HG03342 (cell line): ENCODE results near the gene KNDC1.
"Not testable (repeated sequence)": the region's sequence is repeated elsewhere in the genome, so short reads cannot be mapped to it uniquely, and the experiment has no call there.

ENCODE experiments used
- ATAC-seq: cut with Tn5 transposase; IDR thresholded peaks from one replicate; pipeline ENCODE4 v1.9.1; 2021; ENCODE audit warnings: mild to moderate bottlenecking, moderate library complexity; ENCODE audit not compliant: unreplicated experiment

KNDC1 gene

GRCh38 chr10:133124357-133125211 is 35.4 kb upstream of the KNDC1 start:
- ATAC-seq, result no peak

GRCh38 chr10:133125901-133126300 is 34.1 kb upstream of the KNDC1 start:
- ATAC-seq, result no peak

GRCh38 chr10:133126431-133127290 is 33.4 kb upstream of the KNDC1 start:
- ATAC-seq, result no peak

GRCh38 chr10:133127291-133128125 is 32.5 kb upstream of the KNDC1 start:
- ATAC-seq, result no peak

GRCh38 chr10:133128126-133129070 is 31.6 kb upstream of the KNDC1 start:
- no peak for ATAC-seq

GRCh38 chr10:133129071-133129858 is 30.8 kb upstream of the KNDC1 start:
- ATAC-seq, result no peak

GRCh38 chr10:133129859-133130495 is 30.0 kb upstream of the KNDC1 start:
- no peak for ATAC-seq

- ATAC-seq, result no peak
Measured at GRCh38 chr10:133130602-133131001, 29.4 kb upstream of the KNDC1 start.

GRCh38 chr10:133131053-133131452 is 29.0 kb upstream of the KNDC1 start:
- ATAC-seq, result no peak

- no peak for ATAC-seq
Measured at GRCh38 chr10:133131734-133132472, 28.1 kb upstream of the KNDC1 start.

- no peak for ATAC-seq
Measured at GRCh38 chr10:133132473-133133291, 27.3 kb upstream of the KNDC1 start.

- no peak for ATAC-seq
Measured at GRCh38 chr10:133133471-133134231, 26.4 kb upstream of the KNDC1 start.

- ATAC-seq, result no peak
Measured at GRCh38 chr10:133134411-133135115, 25.5 kb upstream of the KNDC1 start.

- ATAC-seq, result no peak
Measured at GRCh38 chr10:133135116-133135465, 24.9 kb upstream of the KNDC1 start.

GRCh38 chr10:133137486-133138145 is 22.4 kb upstream of the KNDC1 start:
- not testable (repeated sequence) for ATAC-seq
